Osteocyte (in vitro differentiated cells): Measurements from ENCODE around the gene TNFRSF1B. TPM values are rescaled to one million over a fixed set of nuclear protein-coding genes. Genes with fewer than 3 reads are reported as not detected.

Source experiments
- DNase-seq: peaks from one replicate; pipeline ENCODE4 v3.0.0; 2021; ENCODE audit warnings: mixed read lengths; ENCODE audit not compliant: unreplicated experiment; ENCODE audit errors: extremely low spot score
- H3K27ac Mint-ChIP-seq: one replicate; pipeline ENCODE4 v1.8.0; 2021; ENCODE audit warnings: mild to moderate bottlenecking, mixed read lengths; ENCODE audit not compliant: unreplicated experiment
- H3K27me3 Mint-ChIP-seq: one replicate; pipeline ENCODE4 v1.8.0; 2021; ENCODE audit warnings: mixed read lengths; ENCODE audit not compliant: unreplicated experiment
- H3K36me3 Mint-ChIP-seq: one replicate; pipeline ENCODE4 v1.8.0; 2021; ENCODE audit warnings: mixed read lengths; ENCODE audit not compliant: unreplicated experiment
- H3K4me1 Mint-ChIP-seq: one replicate; pipeline ENCODE4 v1.8.0; 2021; ENCODE audit warnings: mixed read lengths; ENCODE audit not compliant: unreplicated experiment
- H3K4me3 Mint-ChIP-seq: one replicate; pipeline ENCODE4 v1.8.0; 2021; ENCODE audit warnings: mild to moderate bottlenecking, moderate library complexity, mixed read lengths; ENCODE audit not compliant: unreplicated experiment
- H3K9me3 Mint-ChIP-seq: one replicate; pipeline ENCODE4 v1.8.0; 2021; ENCODE audit warnings: mixed read lengths; ENCODE audit not compliant: unreplicated experiment
- CTCF ChIP-seq: fragments of 200-600 bp; sonication (generic); IDR thresholded peaks from 2 replicates; pipeline ENCODE4 v1.5.0; 2021; ENCODE audit warnings: antibody characterized with exemption, mild to moderate bottlenecking, moderate library complexity
- total RNA-seq: library from RNA; stranded (reverse); gene quantifications from 2 replicates; pipeline ENCODE4 v1.2.1, GENCODE V29; 2021

TNFRSF1B gene
- total RNA-seq, 1 donor from 2014 or later: 7.4 TPM

DNA sequence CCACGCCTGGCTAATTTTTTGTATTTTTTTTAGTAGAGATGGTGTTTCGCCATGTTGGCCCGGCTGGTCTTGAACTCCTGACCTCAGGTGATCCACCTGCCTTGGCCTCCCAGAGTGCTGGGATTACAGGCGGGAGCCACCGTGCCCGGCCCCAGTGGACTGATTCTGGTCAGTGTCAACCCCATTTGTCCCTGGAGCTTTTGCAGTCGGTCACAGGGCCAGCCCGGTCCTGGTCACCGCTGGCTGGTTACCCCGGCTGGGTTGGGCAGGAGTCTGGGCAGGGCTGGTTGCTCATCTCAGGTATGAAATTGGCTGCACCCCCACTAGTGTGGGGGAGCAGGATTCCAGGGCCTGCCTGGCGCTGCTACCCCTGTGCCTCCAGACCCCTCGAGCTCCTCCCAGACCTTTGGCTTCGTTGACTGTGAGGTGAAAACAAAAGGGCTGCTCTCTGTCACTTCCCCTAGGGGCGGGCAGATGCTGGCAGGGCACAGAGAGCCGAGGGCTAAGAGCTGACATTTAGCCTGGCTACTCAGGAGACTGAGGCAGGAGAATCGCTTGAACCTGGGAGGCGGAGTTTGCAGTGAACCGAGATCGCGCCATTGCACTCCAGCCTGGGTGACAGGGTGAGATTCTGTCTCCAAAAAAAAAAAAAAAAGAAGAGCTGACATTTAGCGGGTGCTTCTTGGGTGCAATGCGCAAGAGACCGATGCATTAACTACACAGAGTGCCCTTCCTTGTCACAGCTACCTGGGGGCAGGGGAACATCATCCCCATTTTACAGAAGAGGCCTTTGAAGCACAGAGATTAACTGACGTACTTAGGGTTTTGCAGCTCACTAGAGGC, 10.6 kb downstream of the TNFRSF1B start:
- peaks cover 45% of the 10 kb centered on the region for H3K4me1 Mint-ChIP-seq
- no peak overlapping the region for H3K27ac Mint-ChIP-seq
- no peaks in the 10 kb centered on the region for H3K27me3 Mint-ChIP-seq
- DNase-seq: no peak
- H3K9me3 Mint-ChIP-seq: no peaks in the 10 kb centered on the region
- no peaks in the 10 kb centered on the region for H3K36me3 Mint-ChIP-seq
- no peak overlapping the region for H3K4me3 Mint-ChIP-seq
- TF ChIP-seq CTCF: no peak

DNA sequence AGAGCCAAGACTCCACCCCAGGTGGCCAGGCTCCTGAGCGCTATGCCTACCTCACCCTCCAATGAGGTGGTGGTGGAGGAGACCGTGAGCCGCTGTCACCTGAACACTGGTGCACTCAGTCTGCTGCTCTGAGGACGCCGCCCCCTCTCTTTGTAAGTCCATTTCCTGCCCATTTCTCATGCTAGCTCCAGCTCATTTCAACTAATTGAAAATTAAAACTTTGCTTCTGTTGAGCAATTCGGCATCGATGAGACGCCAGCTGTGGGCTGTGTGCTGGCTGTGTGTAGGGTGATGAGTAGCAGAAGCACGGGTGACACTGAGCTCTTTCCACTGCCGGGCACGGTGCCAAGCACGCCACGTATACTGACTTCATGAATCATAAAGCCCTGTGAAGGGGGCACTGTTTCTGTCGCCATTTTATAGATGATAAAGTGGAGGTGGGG, 11.2 kb downstream of the TNFRSF1B start:
- peaks cover 47% of the 10 kb centered on the region for H3K4me1 Mint-ChIP-seq
- DNase-seq: no peak
- H3K9me3 Mint-ChIP-seq: no peaks in the 10 kb centered on the region
- H3K27ac Mint-ChIP-seq: peak overlapping the region; percentile 63
- H3K27me3 Mint-ChIP-seq: no peaks in the 10 kb centered on the region
- no peak for TF ChIP-seq CTCF
- no peak overlapping the region for H3K4me3 Mint-ChIP-seq
- H3K36me3 Mint-ChIP-seq: no peaks in the 10 kb centered on the region

DNA sequence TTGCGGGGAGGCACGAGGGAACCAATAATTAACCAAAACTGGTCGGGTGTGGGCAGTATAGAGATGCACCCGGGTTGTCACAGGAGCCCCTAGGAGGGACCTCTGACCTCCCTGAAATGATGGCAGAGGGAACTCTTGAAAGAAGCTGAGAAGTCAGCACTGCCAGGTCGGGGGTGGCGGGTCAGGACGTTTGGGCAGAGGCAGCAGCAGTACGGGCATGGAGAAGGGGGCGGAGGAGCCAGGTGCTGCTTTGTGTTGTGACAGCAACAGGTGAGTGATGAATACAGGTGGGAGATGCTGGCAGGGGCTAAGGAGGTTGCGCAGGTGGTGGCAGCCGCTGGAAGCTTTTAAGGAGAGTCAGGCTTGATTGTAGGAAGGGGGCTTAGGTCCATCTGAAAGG, 11.7 kb downstream of the TNFRSF1B start:
- Mint-ChIP-seq H3K27ac (peak overlapping the region; percentile 63), H3K36me3 (no peaks in the 10 kb centered on the region), H3K9me3 (no peaks in the 10 kb centered on the region), H3K4me1 (peaks cover 50% of the 10 kb centered on the region), H3K4me3 (no peak overlapping the region), H3K27me3 (no peaks in the 10 kb centered on the region)
- no peak for DNase-seq
- TF ChIP-seq CTCF: no peak

DNA sequence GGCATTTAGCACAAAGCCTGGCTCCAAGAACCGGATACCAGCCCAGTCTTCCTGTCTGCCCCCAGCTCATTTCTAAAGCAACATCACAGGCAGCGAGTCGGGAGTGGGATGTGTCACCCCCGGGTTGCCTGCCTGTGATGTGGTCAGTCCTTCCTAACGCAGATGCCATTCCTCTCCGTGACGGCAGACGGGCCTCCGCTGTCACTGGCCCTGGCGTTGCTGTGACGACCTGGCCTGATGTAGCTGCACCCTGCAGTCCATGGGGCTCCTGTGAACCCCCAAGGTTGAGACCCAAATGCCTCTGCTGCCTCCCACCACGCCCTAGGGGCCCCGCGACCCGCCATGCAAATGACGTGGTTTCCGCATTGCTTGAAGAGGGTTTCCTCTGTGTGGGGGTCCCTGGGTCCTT, 12.3 kb downstream of the TNFRSF1B start:
- Mint-ChIP-seq H3K27me3 (no peaks in the 10 kb centered on the region), H3K4me3 (no peak overlapping the region), H3K9me3 (no peaks in the 10 kb centered on the region), H3K4me1 (peaks cover 54% of the 10 kb centered on the region), H3K27ac (no peak overlapping the region), H3K36me3 (no peaks in the 10 kb centered on the region)
- no peak for TF ChIP-seq CTCF
- no peak for DNase-seq

DNA sequence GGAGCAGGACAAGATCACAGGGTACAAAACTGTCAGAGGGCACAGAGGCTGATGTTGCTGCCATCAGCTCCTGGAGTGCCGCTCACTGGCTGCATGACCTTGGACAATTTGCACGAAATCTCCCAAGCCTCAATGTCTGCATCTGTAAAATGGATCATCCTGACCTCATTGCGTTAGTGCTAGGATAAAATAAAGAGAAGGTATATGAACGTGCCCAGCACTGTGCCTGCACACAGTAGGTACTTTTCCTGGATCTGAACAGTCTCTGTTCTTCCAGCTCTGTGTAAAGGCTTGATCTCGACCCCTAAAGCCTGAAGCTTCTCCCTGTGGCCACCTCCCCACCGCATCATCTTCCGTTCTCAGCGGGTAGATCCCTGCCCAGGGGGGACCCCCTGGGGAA, 12.9 kb downstream of the TNFRSF1B start:
- H3K4me3 Mint-ChIP-seq: no peak overlapping the region
- H3K4me1 Mint-ChIP-seq: peaks cover 55% of the 10 kb centered on the region
- H3K36me3 Mint-ChIP-seq: no peaks in the 10 kb centered on the region
- H3K9me3 Mint-ChIP-seq: no peaks in the 10 kb centered on the region
- no peak for DNase-seq
- no peaks in the 10 kb centered on the region for H3K27me3 Mint-ChIP-seq
- no peak for TF ChIP-seq CTCF
- no peak overlapping the region for H3K27ac Mint-ChIP-seq
